Activated effector memory CD4-positive, alpha-beta T cell treated with Interleukin-2 at 50 U/mL for 16 hours (primary cell): ENCODE results near the gene SRC.

ENCODE experiments used
- DNase-seq: peaks from one replicate; pipeline ENCODE4 v3.0.0-alpha.2; 2020

Gene SRC

DNA sequence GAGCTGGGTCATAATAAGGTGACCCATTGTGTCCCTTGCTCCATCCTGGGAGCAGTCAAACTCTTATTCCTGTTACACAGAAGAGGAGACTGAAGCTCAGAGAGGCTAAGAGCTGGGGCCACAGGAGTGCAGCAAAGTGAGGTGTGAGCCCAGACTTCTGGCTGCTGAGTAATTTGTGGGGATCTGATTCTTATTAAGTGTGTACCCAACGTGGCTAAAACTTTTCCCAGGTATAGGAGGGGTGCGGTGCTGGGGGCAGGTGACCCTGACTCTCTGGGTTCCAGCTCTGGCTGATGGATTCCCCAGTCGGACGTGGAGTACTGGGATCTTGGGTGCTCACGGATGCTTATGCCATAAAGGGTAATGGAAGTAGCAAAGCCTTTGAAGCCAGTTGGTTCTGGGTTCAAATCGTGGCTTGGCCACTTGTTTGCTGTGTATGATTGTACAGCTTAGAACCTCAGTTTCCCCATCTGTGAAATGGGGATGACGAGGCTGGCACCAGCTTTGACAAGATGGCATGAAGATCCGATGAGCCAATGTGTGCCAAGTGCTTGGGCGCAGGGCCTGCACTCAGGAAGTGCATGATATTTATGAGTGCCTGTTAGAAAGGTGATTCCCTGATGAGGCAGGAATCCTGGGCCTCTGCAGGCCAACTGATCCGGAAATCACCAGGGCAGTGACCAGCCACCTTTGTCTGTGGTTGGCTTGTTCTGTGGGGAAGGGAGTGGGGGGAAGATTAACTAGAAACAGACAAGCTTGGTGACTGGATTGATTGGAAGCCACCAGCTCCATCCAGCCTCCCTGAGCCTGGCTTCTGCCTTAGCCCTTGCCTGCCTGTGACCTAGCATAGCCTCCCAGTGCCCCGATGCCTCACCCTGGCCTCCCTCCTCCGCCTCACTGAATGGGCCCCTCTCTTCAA, 6.0 kb downstream of the SRC start:
- DNase-seq = no peak

- no peak for DNase-seq
These were observed 6.7 kb downstream of the SRC start for GRCh38 chr20:37352608-37352980.

- DNase-seq = no peak
These were observed 7.4 kb downstream of the SRC start for GRCh38 chr20:37353285-37353849.

- no peak for DNase-seq
These were observed 8.6 kb downstream of the SRC start for GRCh38 chr20:37354210-37355195.

- DNase-seq = no peak
These were observed 9.6 kb downstream of the SRC start for GRCh38 chr20:37355252-37356180.

GRCh38 chr20:37356387-37356786, 10.4 kb downstream of the SRC start:
- no peak for DNase-seq

DNA sequence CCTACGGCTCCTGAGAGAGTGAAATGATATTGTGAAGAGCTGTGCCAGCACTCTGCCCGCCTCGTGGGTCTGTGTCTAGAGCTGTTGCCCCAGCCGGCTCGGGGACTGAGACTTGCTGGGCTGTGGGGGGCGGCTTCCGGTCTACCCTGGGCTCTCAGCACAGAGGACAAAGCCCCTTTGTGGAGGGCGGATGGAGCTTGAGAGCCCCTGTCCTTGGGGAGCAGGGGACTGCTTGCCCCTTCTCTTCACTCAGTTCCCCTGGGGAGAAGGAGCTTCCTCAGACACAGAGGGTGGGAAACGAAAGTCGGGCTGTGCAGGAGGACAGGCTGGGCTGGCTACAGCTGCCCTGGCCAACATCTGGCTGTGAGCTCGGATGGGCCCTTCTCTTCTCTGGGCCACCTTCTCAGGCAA, 11.0 kb downstream of the SRC start:
- no peak for DNase-seq

- DNase-seq = no peak
These were observed 11.8 kb downstream of the SRC start for GRCh38 chr20:37357481-37358365.

- no peak for DNase-seq
These were observed 12.6 kb downstream of the SRC start for GRCh38 chr20:37358366-37359150.

GRCh38 chr20:37359331-37359730, 13.4 kb downstream of the SRC start:
- DNase-seq = no peak

DNA sequence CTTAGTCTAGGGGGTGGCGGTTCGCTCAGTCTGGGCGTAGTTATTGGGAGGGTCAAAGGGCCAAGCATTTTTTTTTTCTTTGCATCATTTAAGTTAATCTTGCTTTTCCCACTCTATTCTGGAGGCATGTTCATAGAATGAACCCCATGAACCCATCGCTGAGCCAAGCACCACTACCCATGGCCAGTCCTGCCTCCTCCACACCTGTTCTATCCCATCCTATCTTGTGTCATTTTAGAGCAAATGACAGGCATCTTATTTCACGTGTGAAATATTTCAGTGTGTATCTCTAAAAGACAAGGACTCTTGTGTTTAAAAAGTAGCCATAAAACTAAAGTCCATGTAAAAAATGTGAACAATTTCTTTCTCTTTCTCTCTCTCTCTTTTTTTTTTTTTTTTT, 13.9 kb downstream of the SRC start:
- no peak for DNase-seq

DNA sequence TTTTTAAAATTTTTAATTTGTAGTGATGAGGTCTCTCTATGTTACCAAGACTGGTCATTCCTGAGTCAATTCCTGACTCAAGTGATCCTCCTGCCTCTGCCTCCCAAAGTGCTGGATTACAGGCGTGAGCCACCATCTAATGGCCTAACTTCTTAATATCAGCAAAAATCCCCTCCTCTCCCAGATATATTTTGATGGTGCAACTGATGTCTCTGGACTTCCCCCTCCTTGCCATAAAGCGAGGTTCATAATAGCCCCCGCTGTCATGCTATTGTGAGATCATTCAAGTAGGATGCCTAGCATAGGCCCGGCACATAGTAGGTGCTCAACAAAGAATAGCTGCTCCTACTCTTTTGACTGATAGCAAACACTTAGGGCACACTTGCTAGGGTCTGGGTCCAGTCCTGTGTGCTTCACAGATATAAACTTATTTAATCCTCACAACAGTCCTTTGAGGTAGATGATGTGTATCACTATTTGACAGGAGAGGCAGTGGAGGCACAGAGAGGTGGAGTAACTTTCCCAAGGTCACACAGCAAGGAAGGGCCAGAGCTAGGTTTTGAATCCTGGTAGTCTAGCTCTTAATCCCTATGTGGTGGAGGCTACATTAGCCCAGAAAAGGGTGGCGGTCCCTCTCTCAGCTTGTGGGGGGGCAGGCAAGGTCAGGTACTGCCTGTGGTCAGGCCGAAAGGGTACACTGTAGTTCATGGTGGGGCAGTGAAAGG, 14.6 kb downstream of the SRC start:
- DNase-seq = no peak

DNA sequence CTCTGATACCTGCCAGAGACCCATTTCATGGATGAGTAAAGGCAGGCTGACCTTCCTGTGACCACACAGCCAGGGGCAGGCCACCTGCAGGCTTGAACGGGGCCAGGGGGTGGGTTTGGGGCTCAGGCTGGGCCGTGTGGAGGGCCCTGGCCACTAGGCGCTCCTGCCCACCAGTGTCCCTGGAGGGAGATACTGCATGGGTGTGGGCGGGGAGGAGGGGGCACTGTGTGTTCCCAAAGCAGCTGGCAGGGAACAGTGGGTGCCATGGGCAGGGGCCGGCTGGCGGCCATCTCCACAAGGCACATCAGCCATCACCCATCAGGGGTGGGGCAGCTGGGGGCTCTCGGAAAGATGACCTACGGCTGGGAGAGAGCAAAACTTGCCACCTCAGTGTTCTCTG, 15.4 kb downstream of the SRC start:
- no peak for DNase-seq

GRCh38 chr20:37362231-37362792, 16.4 kb downstream of the SRC start:
- DNase-seq = no peak

GRCh38 chr20:37362821-37363220, 16.9 kb downstream of the SRC start:
- no peak for DNase-seq

- DNase-seq = no peak
These were observed 17.5 kb downstream of the SRC start for GRCh38 chr20:37363221-37364012.

DNA sequence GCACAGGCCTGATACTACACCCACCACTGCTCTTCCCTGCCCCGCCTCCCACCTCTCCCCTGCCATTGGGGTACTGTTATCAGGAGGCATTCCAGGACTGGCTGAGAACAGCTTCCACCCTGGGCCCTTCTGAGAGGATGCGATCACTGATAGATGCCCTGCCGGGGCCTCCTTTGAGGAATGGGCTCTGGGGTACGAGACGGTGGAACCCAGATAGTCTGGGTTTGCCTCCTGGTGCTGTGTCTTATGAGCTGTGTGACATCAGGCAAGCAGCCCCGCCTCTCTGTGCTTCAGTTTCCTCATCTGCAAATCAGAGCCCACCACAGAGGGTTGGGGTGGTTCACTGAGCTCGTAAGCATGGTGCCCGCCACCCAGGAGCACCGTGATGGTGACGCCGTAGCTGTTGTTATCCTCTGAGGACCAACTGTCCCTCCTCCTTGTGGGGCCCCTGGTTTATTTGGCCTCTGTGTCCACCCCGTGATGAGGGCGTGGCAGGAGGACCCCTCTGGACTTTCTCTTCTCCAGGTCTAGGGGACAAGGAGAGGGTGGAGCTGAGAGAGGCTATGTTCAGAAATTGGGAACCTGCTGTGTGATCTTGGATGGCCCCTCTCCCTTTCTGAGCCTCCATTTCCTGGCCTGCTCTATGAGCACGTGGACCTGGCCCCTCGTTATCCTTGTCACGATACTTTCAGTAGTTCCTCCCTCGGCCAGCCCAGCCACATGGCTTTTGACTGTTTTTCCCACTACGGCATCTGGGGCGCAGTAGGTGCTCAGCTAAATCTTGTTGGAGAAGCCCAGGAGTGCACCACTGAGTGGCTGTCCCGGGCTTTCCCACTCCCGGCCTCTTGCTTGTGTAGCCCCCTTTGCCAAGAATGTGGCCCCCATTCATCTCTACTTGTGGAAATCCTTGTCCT, 18.3 kb downstream of the SRC start:
- DNase-seq = no peak
